Ovary (tissue), 10 donors: ENCODE data around the gene S100A10. TPM values are rescaled to one million over a fixed set of nuclear protein-coding genes. Genes with fewer than 3 reads are reported as not detected.

ENCODE experiments used
- DNase-seq, 5 donors: peaks; one replicate each; pipeline ENCODE4 v3.0.0-alpha.2; 2019 to 2020
- H3K27ac ChIP-seq, 2 donors: fragments of 200-600 bp; one replicate each; pipeline versions ENCODE4 v1.5.1 to v1.8.0; 2019 to 2022
- H3K27me3 ChIP-seq: fragments of 200-600 bp; one replicate; pipeline ENCODE4 v1.8.0; 2022
- H3K36me3 ChIP-seq: fragments of 200-600 bp; sonication (generic); one replicate; pipeline ENCODE4 v1.5.1; 2019
- H3K4me1 ChIP-seq: one replicate; pipeline ENCODE4 v1.8.1; 2013; ENCODE audit warnings: mild to moderate bottlenecking, moderate library complexity; ENCODE audit not compliant: insufficient read depth
- H3K4me3 ChIP-seq: fragments of 200-600 bp; sonication (generic); one replicate; pipeline ENCODE4 v1.5.1; 2017
- H3K9me3 ChIP-seq, 2 donors: fragments of 200-600 bp in 1 of 2; sonication (generic) in 1 of 2; one replicate each; pipeline versions ENCODE4 v1.5.1 to v1.8.1; 2013 to 2019; ENCODE audit warnings: mild to moderate bottlenecking in 1 of 2, moderate library complexity in 1 of 2
- EP300 ChIP-seq: sonication (generic); formaldehyde crosslinking; IDR thresholded peaks from one replicate; pipeline ENCODE4 v1.6.1; 2017; ENCODE audit warnings: antibody characterized with exemption
- POLR2A ChIP-seq: fragments of 450-650 bp; IDR thresholded peaks from one replicate; pipeline ENCODE4 v1.6.1; 2017; ENCODE audit warnings: antibody characterized with exemption, mild to moderate bottlenecking, moderate library complexity
- WGBS, 3 donors: extraction: QIAGEN DNeasy Blood & Tissue Kit in 1 of 3; methylation state at CpG; one replicate each; pipeline versions ENCODE4 v1.1.5 to v1.1.7; 2013 to 2017; 5-methylcytosine and 5-hydroxymethylcytosine counted together
- intact Hi-C, 4 donors: fragments of 100-400 bp; cut with DNase I; formaldehyde crosslinking; loops; one replicate each; pipeline versions ENCODE4 v1.11.0 to v1.15.1; 2022 to 2023
- long read RNA-seq, 3 donors: library from polyadenylated mRNA in 2 of 3; unstranded in 2 of 3; transcript quantifications; one replicate each; pipeline ENCODE4 v2.0.0 and lab custom pipeline, GENCODE V29; 2021 to 2026
- polyA plus RNA-seq, 2 donors: library from polyadenylated mRNA; stranded (reverse); fragments of 200-250 nt in 1 of 2; fragments of 350-450 nt in 1 of 2; fragmentation: Illumina TruSeq in 1 of 2; extraction: RNeasy Lipid Tissue Mini Kit (QIAGEN cat#74804) in 1 of 2; gene quantifications; one replicate each; pipeline ENCODE4 v1.2.3, GENCODE V29; 2013 to 2014
- total RNA-seq, 7 donors: library from RNA; depleted of rRNA in 2 of 7; stranded (reverse); fragments of >200 nt in 2 of 7; fragmentation: NEBNext Ultra II Directional in 3 of 7; extraction: Animal tissue kit (Norgen Biotek cat#: 25700) in 3 of 7; gene quantifications; one replicate each; pipeline versions ENCODE4 v1.1.0 to v1.2.4, GENCODE V29; 2016 to 2023
- TF ChIP-seq, protein P1 (sequence below), 3 donors: fragments of 450-650 bp in 2 of 3; fragments of 200-600 bp in 1 of 3; IDR thresholded peaks; one replicate each; pipeline versions ENCODE4 v1.5.1 to v1.8.0; 2016 to 2022; ENCODE audit warnings: antibody characterized with exemption in 3 of 3, mild to moderate bottlenecking in 1 of 3
- donor health status: DM: no; HTN: no; CAD: no; lungs with moderate emphysema.
- donor health status: DM: no; HTN: no; CAD: no.
- donor health status: Bipolar disorder and iron deficiency.
- donor health status: DM: yes; HTN: yes; CAD: no.
- donor health status: DM: no; HTN: no; CAD: no.
- donor health status: DM: yes; HTN: yes; CAD: no.

Gene S100A10, protein sequence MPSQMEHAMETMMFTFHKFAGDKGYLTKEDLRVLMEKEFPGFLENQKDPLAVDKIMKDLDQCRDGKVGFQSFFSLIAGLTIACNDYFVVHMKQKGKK
- 100 to 1,000 TPM in 5 of 7 donors, 10 to 100 TPM in 2; 38.6 to 327 (median 213) TPM for total RNA-seq
- polyA plus RNA-seq: 100 to 1,000 TPM; 175 to 642 TPM
- long read RNA-seq, donor 1, transcript S100A10-202 (3 exons, 1,202 nt): major isoform, 37 of 42 reads
- long read RNA-seq, donor 1, partial matches to known transcripts: 3 of 42 reads
- long read RNA-seq, donor 1, other reads (novel, unspliced or antisense): 2 of 42 reads
- long read RNA-seq, donor 2, transcript S100A10-202 (3 exons, 1,202 nt): major isoform, 153 of 279 reads
- long read RNA-seq, donor 2, partial matches to known transcripts: 126 of 279 reads
- long read RNA-seq, donor 2, other reads (novel, unspliced or antisense): 0 of 279 reads
- long read RNA-seq, donor 3, transcript S100A10-202 (3 exons, 1,202 nt): major isoform, 97 of 107 reads
- long read RNA-seq, donor 3, partial matches to known transcripts: 1 of 107 reads
- long read RNA-seq, donor 3, other reads (novel, unspliced or antisense): 9 of 107 reads

DNA sequence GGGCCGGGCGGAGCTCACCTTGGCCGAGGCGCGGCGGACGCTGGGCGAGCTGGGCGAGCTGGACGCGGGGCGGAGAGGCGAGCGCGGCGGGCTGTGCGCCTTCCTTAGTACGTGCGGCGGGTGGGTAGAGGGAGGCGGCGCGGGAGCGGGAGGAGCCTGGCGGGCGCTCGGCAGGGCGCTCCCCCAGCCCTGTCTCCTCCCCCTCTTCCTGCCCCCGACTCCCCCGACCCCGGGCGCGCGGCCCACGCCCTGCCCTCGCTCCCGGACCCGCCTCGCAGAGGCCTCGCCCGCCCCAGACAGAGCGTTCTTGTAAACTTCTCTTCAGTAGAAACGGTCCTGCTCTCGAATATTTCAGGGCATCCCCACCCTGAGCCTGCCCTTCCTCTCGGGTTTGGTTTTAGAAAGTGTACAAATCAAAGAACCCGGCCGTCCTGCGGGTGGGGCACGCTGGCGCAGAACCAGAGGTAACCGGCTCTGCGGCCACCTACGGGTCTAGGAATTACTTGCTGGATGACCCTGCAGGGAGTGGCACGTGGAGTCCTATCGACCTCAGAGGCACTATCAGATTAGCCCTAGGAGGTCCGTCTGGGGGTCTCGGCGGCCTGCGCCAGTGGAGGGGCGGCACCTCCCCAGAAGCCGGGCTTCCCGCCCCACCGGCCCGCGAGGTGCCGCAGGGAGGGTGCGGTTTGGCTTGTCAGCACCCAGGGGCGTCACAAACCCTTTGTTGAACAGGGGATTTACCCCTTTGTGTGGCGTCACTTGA is at the start of gene S100A10:
Gene S100A10, minus strand, starts transcription at position 126 of the 763 bp plus-strand sequence. CDS start 7,629 bp downstream, outside the sequence.
- peak within 1 kb of the TSS; percentile 61 for H3K4me3 ChIP-seq
- no peaks in the 10 kb centered on the region for H3K36me3 ChIP-seq
- intact Hi-C loops: loop anchor here in 2 of 4 donors (5.0 kb wide), 1 partner anchor 57 kb away; no protein-coding TSS in a partner anchor
- WGBS, 3 donors: 2 to 4% (median 3%) methylated on average over 40 to 69 of the region's 69 CpGs
- H3K9me3 ChIP-seq: no peaks in the 10 kb centered on the region
- TF ChIP-seq POLR2A: peak; percentile 72
- TF ChIP-seq, protein P1, sequence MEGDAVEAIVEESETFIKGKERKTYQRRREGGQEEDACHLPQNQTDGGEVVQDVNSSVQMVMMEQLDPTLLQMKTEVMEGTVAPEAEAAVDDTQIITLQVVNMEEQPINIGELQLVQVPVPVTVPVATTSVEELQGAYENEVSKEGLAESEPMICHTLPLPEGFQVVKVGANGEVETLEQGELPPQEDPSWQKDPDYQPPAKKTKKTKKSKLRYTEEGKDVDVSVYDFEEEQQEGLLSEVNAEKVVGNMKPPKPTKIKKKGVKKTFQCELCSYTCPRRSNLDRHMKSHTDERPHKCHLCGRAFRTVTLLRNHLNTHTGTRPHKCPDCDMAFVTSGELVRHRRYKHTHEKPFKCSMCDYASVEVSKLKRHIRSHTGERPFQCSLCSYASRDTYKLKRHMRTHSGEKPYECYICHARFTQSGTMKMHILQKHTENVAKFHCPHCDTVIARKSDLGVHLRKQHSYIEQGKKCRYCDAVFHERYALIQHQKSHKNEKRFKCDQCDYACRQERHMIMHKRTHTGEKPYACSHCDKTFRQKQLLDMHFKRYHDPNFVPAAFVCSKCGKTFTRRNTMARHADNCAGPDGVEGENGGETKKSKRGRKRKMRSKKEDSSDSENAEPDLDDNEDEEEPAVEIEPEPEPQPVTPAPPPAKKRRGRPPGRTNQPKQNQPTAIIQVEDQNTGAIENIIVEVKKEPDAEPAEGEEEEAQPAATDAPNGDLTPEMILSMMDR (IDR thresholded peaks at IDR 0.05): no peak
- DNase-seq: peak; percentile 82 to 89 (median 88)
- peaks cover 18% of the 10 kb centered on the region for H3K4me1 ChIP-seq
- peak within 1 kb of the TSS; percentile 30 to 87 for H3K27ac ChIP-seq
- no peaks in the 10 kb centered on the region for H3K27me3 ChIP-seq

DNA sequence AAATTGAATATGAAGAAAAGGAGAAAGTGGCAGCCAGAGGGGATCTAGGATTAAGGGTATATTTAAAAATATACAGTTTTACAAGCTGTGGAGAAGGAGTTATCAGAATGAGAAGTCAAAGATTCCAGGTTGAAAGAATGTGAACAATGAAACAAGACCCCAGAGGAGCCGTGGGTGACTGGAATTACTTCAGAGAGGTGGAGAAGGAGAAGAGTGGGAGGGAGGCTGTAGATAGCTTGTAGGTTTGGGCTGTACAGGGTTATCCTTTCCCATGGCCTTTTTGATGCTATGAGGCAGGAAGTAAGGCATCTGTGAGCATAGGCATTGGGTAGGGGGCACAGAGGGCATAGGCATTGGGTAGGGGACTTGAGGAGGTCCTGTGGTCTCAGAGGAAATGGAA is 48.4 kb upstream of the S100A10 start:
- intact Hi-C loops: no loop called here
- DNase-seq: no peak
- H3K27ac ChIP-seq: no peak overlapping the region
- H3K4me1 ChIP-seq: no peaks in the 10 kb centered on the region
- WGBS, 3 donors: 33 to 47% (median 33%) methylated on average over 1 of the region's 1 CpG
- TF ChIP-seq EP300 (no peak), POLR2A (no peak)
- TF ChIP-seq, protein P1 (IDR thresholded peaks at IDR 0.05): no peak
- no peaks in the 10 kb centered on the region for H3K9me3 ChIP-seq
- H3K27me3 ChIP-seq: no peaks in the 10 kb centered on the region
- H3K4me3 ChIP-seq: no peak overlapping the region
- no peaks in the 10 kb centered on the region for H3K36me3 ChIP-seq

DNA sequence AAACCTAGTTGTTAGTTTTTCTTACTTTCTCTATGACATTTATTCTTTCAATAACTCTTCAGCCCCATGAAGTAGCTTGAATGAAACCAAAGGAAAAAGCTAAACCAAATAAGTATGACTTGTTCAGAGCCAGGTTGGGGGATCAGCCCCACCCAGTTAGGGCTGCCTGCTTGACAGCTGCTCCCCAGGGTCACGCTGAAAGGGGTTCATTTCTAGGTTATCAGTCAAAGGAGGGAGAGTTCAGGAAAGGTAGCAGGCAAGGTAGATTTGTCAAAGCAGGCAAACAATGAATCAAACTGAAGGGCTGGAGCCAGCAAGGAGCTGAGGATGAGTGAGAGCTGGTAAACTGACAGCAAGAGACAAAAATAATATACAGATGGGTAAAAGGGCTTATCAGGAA is 46.2 kb upstream of the S100A10 start:
- no peaks in the 10 kb centered on the region for H3K36me3 ChIP-seq
- no peak overlapping the region for H3K4me3 ChIP-seq
- TF ChIP-seq POLR2A: no peak
- intact Hi-C loops: no loop called here
- DNase-seq: no peak
- no peak overlapping the region for H3K27ac ChIP-seq
- WGBS, 3 donors: 71 to 81% (median 76%) methylated on average over 1 of the region's 1 CpG
- H3K27me3 ChIP-seq: no peaks in the 10 kb centered on the region
- no peaks in the 10 kb centered on the region for H3K9me3 ChIP-seq
- H3K4me1 ChIP-seq: peaks cover under 1% of the 10 kb centered on the region

DNA sequence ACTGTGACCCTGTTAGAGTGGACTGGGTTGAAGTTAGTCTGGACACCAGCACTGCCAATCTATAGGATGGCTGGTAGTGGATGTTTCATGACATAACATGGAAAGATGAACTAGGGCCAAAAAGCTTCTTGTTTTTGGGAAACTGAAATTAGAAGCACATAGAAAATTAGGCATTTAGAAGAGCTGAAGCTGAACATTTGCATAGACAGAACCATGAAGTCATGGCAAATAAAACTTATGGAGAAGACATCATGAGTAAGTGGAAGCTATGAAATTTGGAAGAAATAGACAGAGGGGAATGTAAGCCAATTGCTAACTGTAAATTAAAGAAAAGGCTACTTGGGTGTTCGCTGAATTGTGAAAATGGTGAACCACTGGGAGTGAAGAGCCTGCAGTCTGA is 45.8 kb upstream of the S100A10 start:
- H3K27ac ChIP-seq: no peak overlapping the region
- 94 to 97% (median 94%) methylated on average over 1 of the region's 1 CpG for WGBS, 3 donors

More for the DNA sequence above, 45.8 kb upstream of the S100A10 start:
- intact Hi-C loops: no loop called here
- Histone ChIP-seq H3K27me3 (no peaks in the 10 kb centered on the region), H3K4me1 (peaks cover 3% of the 10 kb centered on the region), H3K36me3 (no peaks in the 10 kb centered on the region), H3K9me3 (no peaks in the 10 kb centered on the region), H3K4me3 (no peak overlapping the region)
- no peak for TF ChIP-seq POLR2A
- no peak for TF ChIP-seq EP300
- TF ChIP-seq, protein P1 (IDR thresholded peaks at IDR 0.05): no peak
- no peak for DNase-seq
